KG1 (cell line): Measurements from ENCODE around the gene PDCD10.

Experiments used
- DNase-seq: peaks from one replicate; lab custom pipeline; 2025; lab: John Stamatoyannopoulos, UW

Gene PDCD10

GRCh38 chr3:167735233-167736138, 794 bp upstream of the PDCD10 start, which contains the start of gene SERPINI1:
TSS of gene SERPINI1 (plus strand) at chr3:167735721. CDS start at chr3:167789129, 53,408 bp downstream.
- peak; percentile 87 for DNase-seq

DNA sequence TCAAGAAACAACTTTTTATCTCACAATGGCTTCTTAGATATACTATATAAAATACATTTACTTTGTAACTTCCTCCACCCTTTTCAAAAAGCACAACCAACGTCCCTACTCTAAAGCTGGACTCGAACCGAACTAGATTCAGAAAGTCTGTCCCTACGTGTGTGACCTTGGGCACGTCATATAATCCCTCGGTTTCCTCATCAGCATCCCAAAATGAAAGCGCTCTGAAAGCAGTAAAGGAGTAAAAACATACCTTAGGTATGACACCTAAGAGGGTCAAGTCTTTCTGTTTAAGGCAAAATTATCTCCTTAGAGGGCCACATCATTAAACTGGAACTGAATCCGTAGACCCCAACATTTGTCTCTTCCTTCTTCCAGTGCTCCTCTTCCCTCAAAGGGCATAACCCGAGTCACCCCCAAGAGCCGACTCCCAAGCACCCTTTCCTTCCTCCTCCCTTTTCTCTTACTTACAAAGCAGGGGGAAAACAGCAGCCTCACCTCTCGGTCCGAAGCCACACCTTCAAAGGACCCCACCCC, 663 bp downstream of the PDCD10 start:
- peak; percentile 69 for DNase-seq

GRCh38 chr3:167732313-167733065, 2.2 kb downstream of the PDCD10 start:
- no peak for DNase-seq

DNA sequence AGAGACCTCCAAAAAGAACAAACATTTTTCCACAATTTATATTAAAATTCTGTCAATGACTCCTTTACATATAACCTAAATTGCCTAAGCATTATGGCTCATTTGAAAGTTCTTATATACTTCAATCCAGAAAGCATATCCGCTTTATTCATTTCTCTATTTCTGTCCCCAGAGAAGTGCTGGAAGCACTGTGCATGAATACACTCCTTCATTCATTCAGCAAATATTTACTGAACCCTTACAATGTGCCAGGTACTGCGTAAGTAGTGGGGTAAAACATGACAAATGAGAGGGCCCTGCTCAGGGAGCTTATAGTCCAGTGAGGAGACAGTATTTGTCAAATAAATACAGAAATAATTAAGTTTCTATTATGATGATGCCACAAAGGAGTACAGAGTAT, 3.3 kb downstream of the PDCD10 start:
- DNase-seq, result no peak

GRCh38 chr3:167729591-167729990, 5.1 kb downstream of the PDCD10 start:
- no peak for DNase-seq

DNA sequence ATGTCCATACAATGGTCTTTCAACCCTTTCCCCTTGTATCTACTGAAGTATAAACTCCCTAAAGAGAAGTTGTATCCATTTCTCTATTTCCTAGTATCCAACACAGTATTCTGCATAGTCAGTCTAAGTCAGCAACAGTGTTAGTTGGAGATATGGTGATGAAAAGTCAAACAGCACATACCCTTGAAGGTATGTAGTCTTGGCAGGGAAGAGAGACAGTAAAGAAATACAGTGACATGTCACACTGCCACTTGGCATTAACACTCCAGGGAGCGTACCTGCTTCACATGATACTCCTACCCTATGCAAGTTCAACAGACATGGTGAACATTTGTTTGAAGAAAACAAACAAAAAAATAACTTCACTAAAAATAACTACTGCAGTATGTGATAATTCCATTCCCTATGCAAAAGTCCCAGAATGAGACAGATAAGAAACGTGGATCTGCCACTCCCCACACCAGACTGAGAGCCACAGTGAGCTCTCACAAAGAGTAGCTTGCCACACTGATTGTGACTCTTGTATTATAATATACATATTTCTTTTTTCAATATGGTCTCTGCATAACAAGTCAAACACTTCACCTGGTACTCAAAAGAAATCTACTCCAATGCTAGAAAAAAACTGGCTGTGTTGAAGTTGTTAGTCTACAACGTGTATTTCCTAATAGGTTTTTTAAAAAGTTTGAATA, 5.9 kb downstream of the PDCD10 start:
- no peak for DNase-seq

GRCh38 chr3:167728176-167728575, 6.5 kb downstream of the PDCD10 start:
- no peak for DNase-seq

DNA sequence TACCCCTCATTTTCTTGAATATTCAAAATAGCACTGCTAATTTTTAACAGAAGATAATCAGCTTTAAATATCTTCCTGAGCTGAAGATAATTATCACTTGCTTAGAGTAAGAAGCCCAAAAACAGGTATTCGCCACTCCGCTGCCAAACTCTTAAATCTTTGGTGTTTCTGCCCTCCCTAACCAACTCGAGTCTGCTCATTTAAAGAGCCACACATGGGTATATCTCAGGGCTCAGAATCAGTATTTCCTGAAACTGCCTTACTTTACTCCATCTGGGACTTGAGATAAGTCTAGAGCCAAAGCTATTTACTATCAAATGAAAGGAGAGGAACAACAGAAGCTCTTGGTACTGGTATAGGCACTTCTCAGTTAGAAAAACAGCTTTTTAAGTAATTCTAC, 10.8 kb downstream of the PDCD10 start:
- no peak for DNase-seq

- no peak for DNase-seq
Observed at GRCh38 chr3:167723025-167723512, 11.6 kb downstream of the PDCD10 start.

GRCh38 chr3:167718582-167718981, 16.1 kb downstream of the PDCD10 start:
- DNase-seq, result no peak

DNA sequence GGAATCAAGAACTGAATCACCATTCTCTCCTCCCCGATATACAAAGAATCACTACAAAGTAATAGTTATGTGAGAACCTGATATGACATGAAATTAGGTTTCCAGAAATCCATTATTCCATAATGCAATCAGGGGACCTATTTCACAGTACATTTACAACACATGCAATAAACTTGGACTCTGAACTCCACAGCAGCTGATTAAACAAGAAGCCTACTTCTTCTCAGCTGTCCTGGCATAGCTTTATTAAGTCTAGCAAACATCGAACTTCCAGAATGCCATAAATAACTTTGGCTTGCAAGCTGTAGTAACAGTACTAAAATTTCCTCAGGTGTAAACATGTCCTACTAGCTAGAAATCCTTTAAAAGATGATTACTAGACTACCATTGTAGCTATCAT, 17.8 kb downstream of the PDCD10 start:
- no peak for DNase-seq

DNA sequence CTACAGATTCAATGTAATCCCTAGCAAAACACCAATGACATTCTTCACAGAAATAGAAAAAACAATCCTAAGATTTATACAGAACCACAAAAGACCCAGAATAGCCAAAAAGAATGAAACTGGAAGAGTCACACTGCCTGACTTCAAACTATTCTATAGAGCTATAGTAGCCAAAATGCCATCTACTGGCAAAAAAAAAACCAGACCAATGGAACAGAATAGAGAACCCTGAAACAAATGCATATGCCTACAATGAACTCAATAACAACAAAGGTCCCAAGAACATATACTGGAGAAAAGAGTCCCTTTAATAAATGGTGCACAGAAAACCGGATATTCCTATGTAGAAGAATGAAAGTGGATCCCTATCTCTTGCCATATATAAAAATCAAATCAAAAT, 19.8 kb downstream of the PDCD10 start:
- DNase-seq, result no peak

GRCh38 chr3:167712445-167712844, 22.2 kb downstream of the PDCD10 start:
- no peak for DNase-seq

- DNase-seq, result no peak
Observed at GRCh38 chr3:167711439-167711838, 23.3 kb downstream of the PDCD10 start.

- no peak for DNase-seq
Observed at GRCh38 chr3:167710552-167710951, 24.1 kb downstream of the PDCD10 start.

DNA sequence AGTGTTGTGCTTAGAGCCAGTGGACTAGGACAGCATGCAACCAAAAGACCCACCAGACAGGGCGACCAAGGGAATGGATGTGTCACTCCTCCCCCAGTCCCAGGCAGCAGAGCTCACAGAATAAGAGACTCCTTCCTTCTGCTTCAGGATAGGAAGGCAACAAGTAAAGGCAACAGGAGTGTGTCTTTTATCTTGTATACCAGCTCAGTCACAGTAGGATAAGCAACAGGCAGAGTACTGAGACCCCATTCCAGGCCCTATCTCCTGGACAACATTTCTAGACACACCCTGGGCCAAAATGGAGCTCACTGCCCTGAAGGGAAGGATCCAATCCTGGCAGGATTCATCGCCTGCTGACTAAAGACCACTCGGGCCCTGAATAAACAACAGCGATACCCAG, 25.0 kb downstream of the PDCD10 start:
- no peak for DNase-seq

DNA sequence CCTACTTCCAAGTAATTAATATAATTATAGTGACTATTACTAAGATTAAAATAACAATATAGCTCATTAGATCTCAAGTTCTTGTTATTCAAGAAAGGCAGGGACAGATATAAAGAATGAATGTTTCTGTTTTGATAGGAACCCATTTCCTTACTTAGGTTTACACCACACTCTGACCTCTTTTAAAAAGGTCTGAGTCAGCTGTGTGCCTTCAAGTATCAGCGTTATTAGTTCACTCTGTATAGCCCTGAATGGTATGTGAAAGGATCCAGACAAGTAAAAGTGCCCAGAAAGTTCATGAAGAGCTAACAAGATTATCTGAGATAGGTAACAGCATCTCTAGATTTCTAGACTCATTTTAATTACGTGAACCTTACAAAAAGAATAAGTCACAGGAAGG, 28.9 kb downstream of the PDCD10 start:
- no peak for DNase-seq

DNA sequence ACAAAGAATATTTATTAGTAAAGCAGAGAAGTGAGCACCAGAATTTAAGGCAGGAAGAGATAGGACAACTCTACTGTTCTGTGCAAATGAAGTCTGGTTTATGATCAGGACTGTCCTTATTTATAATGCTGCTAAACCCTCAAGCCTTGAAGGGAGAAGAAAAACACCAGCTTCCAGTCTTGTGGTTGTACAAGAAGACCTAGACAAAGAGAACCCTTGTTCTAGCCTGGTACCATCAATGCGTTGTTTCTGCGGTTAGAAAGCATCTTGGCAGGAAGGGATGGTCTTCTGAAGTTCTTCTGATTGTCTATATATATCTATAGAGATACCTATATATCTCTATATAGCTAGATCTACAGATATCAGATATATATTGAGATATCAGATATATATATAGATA, 33.8 kb downstream of the PDCD10 start:
- no peak for DNase-seq

GRCh38 chr3:167700046-167700445, 34.6 kb downstream of the PDCD10 start:
- no peak for DNase-seq

- no peak for DNase-seq
Observed at GRCh38 chr3:167694121-167694520, 40.6 kb downstream of the PDCD10 start.

GRCh38 chr3:167691366-167691765, 43.3 kb downstream of the PDCD10 start:
- peak; percentile 27 for DNase-seq

GRCh38 chr3:167684388-167684993, 50.2 kb downstream of the PDCD10 start:
- peak; percentile 84 for DNase-seq
